Stomach smooth muscle (tissue), 2 donors: ENCODE results near the gene TMEM225B.
"Not testable (repeated sequence)": the region's sequence is repeated elsewhere in the genome, so short reads cannot be mapped to it uniquely, and the experiment has no call there.

Experiments used
- H3K27ac ChIP-seq: one replicate; pipeline ENCODE4 v1.7.0; 2013; ENCODE audit warnings: mild to moderate bottlenecking, low read length, inconsistent platforms
- H3K27me3 ChIP-seq, 2 donors: one replicate each; pipeline ENCODE4 v1.7.0; 2013; ENCODE audit warnings: low read length in 2 of 2; ENCODE audit not compliant: insufficient read depth in 2 of 2, control insufficient read depth in 1 of 2
- H3K36me3 ChIP-seq, 2 donors: one replicate each; pipeline ENCODE4 v1.7.0; 2013; ENCODE audit warnings: low read length in 2 of 2; ENCODE audit not compliant: control insufficient read depth in 2 of 2, insufficient read depth in 2 of 2
- H3K4me1 ChIP-seq: one replicate; pipeline ENCODE4 v1.7.0; 2013; ENCODE audit warnings: low read length; ENCODE audit not compliant: control insufficient read depth, insufficient read depth
- H3K4me3 ChIP-seq, 2 donors: one replicate each; pipeline ENCODE4 v1.7.0; 2013; ENCODE audit warnings: low read length in 2 of 2
- H3K9ac ChIP-seq, 2 donors: one replicate each; pipeline ENCODE4 v1.7.0; 2013; ENCODE audit warnings: low read length in 2 of 2, mild to moderate bottlenecking in 1 of 2
- H3K9me3 ChIP-seq, 2 donors: one replicate each; pipeline ENCODE4 v1.7.0; 2013; ENCODE audit warnings: low read length in 2 of 2; ENCODE audit not compliant: control insufficient read depth in 2 of 2
- donor health status: healthy.
- donor health status: Pancreatic carcinoma.

The TMEM225B gene

GRCh38 chr7:99638731-99639130 is 40.7 kb downstream of the TMEM225B start:
- Histone ChIP-seq H3K36me3 (peaks cover 6 to 10% of the 10 kb centered on the region in 2 donors), H3K4me3 (no peak overlapping the region)

DNA sequence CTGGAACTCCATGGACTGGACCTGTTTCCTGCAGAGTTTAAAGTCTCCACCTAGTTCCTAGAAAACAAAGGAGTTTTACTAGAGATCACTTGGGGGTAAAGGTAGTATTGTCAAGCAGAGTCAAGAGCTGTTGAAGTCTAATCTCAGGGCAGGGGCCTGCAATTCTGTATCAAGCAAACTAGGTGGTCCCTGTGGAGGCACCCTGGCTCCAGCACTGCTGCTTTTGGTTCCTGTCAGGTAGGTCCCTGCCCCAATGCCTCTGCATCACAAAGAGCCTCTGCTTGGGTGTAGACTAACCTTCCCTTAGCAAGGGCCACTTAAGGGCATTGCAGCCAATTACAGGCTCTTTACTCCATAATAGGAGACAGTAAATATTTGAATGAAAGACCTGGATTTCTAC is 41.2 kb downstream of the TMEM225B start:
- no peaks in the 10 kb centered on the region for H3K9me3 ChIP-seq
- peaks cover 9 to 10% of the 10 kb centered on the region in 2 donors for H3K36me3 ChIP-seq
- H3K4me1 ChIP-seq = no peaks in the 10 kb centered on the region
- no peak overlapping the region for H3K9ac ChIP-seq
- H3K27me3 ChIP-seq = no peaks in the 10 kb centered on the region
- H3K4me3 ChIP-seq = no peak overlapping the region
- no peak overlapping the region for H3K27ac ChIP-seq

More at GRCh38 chr7:99638731-99639130, 40.7 kb downstream of the TMEM225B start:
- Histone ChIP-seq H3K9ac (no peak overlapping the region), H3K4me1 (no peaks in the 10 kb centered on the region), H3K27me3 (no peaks in the 10 kb centered on the region), H3K9me3 (no peaks in the 10 kb centered on the region), H3K27ac (no peak overlapping the region)

- Histone ChIP-seq H3K4me1 (no peaks in the 10 kb centered on the region), H3K9ac (no peak overlapping the region), H3K27me3 (no peaks in the 10 kb centered on the region), H3K4me3 (no peak overlapping the region), H3K9me3 (no peaks in the 10 kb centered on the region), H3K36me3 (peaks cover 11 to 16% of the 10 kb centered on the region in 2 donors), H3K27ac (no peak overlapping the region)
Observed at GRCh38 chr7:99642027-99642426, 44.0 kb downstream of the TMEM225B start.

DNA sequence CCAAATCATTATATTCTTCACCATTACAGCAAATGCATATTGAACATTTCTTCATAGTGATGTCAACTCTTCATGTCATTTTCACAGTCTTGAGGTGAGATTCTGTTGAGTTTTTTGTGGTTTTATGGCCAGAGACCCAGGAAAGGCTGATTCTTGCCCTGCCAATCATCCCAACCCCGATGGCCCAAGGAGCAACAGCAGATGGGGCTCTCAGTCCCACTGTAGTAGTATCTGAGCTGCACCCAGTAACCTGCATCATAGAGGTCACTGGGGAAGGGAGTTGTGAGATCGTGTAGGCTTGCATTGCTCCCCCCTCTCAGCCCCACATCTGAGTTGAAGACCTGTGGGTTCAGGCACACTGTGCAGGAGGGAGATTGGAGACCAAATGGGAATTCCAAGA is 45.4 kb downstream of the TMEM225B start:
- peaks cover 11 to 14% of the 10 kb centered on the region in 2 donors for H3K36me3 ChIP-seq
- H3K4me1 ChIP-seq = no peaks in the 10 kb centered on the region
- no peaks in the 10 kb centered on the region for H3K27me3 ChIP-seq
- H3K9me3 ChIP-seq = no peaks in the 10 kb centered on the region
- no peak overlapping the region for H3K4me3 ChIP-seq
- no peak overlapping the region for H3K9ac ChIP-seq
- no peak overlapping the region for H3K27ac ChIP-seq

GRCh38 chr7:99644431-99644830 is 46.4 kb downstream of the TMEM225B start:
- H3K4me3 ChIP-seq = no peak overlapping the region
- H3K9me3 ChIP-seq = no peaks in the 10 kb centered on the region
- no peak overlapping the region for H3K9ac ChIP-seq
- H3K36me3 ChIP-seq = peaks cover 11 to 14% of the 10 kb centered on the region in 2 donors
- no peaks in the 10 kb centered on the region for H3K4me1 ChIP-seq
- H3K27me3 ChIP-seq = no peaks in the 10 kb centered on the region
- no peak overlapping the region for H3K27ac ChIP-seq

GRCh38 chr7:99645590-99645989 is 47.5 kb downstream of the TMEM225B start:
- H3K9me3 ChIP-seq = no peaks in the 10 kb centered on the region
- no peak overlapping the region for H3K27ac ChIP-seq
- no peaks in the 10 kb centered on the region for H3K27me3 ChIP-seq
- no peak overlapping the region for H3K4me3 ChIP-seq
- no peaks in the 10 kb centered on the region for H3K4me1 ChIP-seq
- H3K36me3 ChIP-seq = peaks cover 11 to 14% of the 10 kb centered on the region in 2 donors
- no peak overlapping the region for H3K9ac ChIP-seq

- Histone ChIP-seq H3K9ac (no peak overlapping the region), H3K27ac (no peak overlapping the region), H3K4me3 (no peak overlapping the region), H3K36me3 (peaks cover 4 to 8% of the 10 kb centered on the region in 2 donors), H3K27me3 (no peaks in the 10 kb centered on the region), H3K9me3 (no peaks in the 10 kb centered on the region), H3K4me1 (no peaks in the 10 kb centered on the region)
Observed at GRCh38 chr7:99648843-99649242, 50.8 kb downstream of the TMEM225B start.

- Histone ChIP-seq H3K4me3 (no peak overlapping the region), H3K9me3 (no peaks in the 10 kb centered on the region), H3K9ac (no peak overlapping the region), H3K27me3 (no peaks in the 10 kb centered on the region), H3K27ac (no peak overlapping the region), H3K36me3 (no peaks in the 10 kb centered on the region), H3K4me1 (no peaks in the 10 kb centered on the region)
Observed at GRCh38 chr7:99651290-99651689, 53.2 kb downstream of the TMEM225B start.

DNA sequence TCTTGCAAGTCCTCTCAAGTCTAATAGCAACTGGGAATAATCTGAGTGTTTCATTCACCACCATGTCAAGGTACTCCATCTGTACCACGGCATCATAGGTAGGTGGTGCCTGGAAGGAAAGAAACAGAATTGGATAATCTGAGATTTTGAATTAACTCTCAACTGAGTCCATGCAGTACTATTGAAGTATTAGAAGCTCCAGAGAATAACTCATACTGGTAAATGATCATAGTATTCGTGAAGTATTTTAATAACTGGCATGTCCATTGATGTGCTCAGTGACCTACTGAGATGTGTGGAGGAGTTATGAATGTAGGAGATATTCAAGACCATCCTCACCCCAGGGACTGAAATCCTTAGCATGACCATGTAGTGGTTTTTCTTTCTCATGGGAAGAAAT is 54.6 kb downstream of the TMEM225B start:
- Histone ChIP-seq H3K9me3 (no peaks in the 10 kb centered on the region), H3K36me3 (no peaks in the 10 kb centered on the region), H3K27me3 (no peaks in the 10 kb centered on the region), H3K4me3 (no peak overlapping the region), H3K27ac (no peak overlapping the region), H3K9ac (no peak overlapping the region), H3K4me1 (no peaks in the 10 kb centered on the region)

DNA sequence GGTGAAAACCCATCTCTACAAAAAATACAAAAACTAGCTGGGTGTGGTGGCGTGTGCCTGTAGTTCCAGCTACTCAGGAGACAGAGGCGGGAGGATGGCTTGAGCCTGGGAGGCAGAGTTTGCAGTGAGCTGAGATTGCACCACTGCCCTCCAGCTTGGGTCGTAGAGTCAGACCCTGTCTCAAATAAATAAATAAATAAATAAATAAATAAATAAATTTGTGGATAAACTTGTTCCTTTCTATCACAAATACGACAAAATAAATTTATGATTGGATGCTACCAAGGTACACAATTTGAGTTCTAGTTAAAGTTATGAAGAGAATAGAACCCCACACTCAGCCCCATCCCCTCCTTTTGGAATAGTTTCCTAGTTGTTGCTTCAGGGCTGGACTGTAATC is 55.2 kb downstream of the TMEM225B start:
- H3K27me3 ChIP-seq, H3K9me3 ChIP-seq, H3K4me1 ChIP-seq, H3K9ac ChIP-seq, H3K27ac ChIP-seq, H3K4me3 ChIP-seq, H3K36me3 ChIP-seq: not testable (repeated sequence)

DNA sequence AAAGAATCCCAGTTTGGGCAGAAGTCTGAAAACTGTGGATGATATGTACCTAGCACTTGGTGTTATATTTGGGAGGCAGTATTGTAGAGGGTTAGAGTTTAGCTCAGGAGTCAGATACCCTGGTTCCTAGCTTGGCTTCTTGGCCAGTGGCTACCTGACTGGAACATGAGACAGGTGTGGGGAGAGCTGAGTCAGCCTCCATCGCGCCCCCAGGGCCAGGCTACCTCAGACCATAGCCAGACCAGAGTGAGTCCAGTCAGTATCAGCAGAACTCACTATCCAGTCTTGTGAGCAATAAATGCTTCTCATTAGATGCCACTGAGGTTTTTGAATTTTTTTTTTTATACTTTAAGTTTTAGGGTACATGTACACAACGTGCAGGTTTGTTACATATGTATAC is 55.7 kb downstream of the TMEM225B start:
- Histone ChIP-seq H3K4me1 (no peaks in the 10 kb centered on the region), H3K9me3 (no peaks in the 10 kb centered on the region), H3K4me3 (no peak overlapping the region), H3K36me3 (no peaks in the 10 kb centered on the region), H3K27me3 (no peaks in the 10 kb centered on the region), H3K9ac (no peak overlapping the region), H3K27ac (no peak overlapping the region)
